Activated CD8-positive, alpha-beta memory T cell treated with anti-CD3 and anti-CD28 coated beads for 4 hours (primary cell): Measurements from ENCODE around the gene QSER1.
"Not testable (repeated sequence)": the region's sequence is repeated elsewhere in the genome, so short reads cannot be mapped to it uniquely, and the experiment has no call there.

Source experiments
- DNase-seq, 2 donors: peaks; one replicate each; pipeline ENCODE4 v3.0.0-alpha.2; 2020; ENCODE audit warnings: low read depth in 2 of 2

QSER1 gene

GRCh38 chr11:32932196-32932595 lies 39.6 kb downstream of the QSER1 start:
- no peak for DNase-seq

DNA sequence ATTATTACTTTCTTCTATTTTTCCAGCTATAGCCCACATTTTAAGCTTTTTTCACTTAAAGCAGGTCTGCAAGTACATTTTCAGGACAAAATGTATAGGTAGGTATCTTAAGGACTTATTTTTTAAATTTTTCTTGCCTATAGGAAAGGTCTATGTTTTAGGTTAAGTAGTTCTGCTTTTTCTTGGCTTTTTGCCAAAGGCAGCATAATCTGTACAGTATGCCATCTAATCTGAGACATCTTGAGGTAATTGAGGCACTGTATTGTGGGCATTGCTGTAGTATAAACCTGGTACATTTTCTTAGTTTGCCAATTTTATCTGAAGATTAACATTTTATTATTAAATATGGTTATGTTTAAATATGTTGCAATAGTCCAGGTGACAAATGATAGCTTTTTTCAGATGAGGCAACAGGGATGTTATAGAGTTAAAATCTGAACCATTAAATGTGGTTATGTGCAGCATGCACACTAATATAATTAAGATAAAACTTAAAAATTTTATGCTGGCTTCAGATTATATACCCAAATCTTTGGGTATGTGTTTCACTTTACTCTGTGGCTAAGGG lies 42.9 kb downstream of the QSER1 start:
- no peak for DNase-seq

DNA sequence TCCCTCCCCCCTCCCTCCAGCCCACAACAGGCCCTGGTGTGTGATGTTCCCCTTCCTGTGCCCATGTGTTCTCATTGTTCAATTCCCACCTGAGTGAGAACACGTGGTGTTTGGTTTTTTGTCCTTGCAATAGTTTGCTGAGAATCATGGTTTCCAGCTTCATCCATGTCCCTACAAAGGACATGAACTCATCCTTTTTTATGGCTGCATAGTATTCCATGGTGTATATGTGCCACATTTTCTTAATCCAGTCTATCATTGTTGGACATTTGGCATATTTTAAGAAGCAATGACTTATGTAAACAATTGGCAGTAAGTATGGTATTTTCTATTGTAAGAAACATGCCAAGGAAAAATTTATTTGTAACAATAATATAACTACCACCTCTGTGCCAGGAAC lies 43.6 kb downstream of the QSER1 start:
- not testable (repeated sequence) for DNase-seq

GRCh38 chr11:32937283-32937682 lies 44.7 kb downstream of the QSER1 start:
- not testable (repeated sequence) for DNase-seq

DNA sequence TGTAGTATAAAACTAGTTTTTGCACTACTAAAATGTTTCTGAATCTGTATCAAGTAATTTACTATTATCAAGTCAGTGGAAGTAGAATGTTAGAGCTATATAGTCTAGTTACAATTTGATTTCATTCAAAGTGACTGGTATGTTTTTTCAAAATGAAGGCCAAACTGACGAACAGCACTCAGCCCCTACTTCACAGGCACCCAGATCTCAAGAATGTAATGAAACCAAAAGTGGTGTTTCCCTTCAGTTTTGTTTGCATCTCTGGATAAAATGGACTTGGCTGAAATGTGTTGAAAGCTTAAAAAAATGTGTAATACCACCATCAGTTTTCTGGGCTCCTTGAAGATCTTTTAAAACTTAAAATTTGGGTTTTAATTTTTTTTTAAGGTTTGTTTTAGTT lies 46.4 kb downstream of the QSER1 start:
- DNase-seq: no peak

GRCh38 chr11:32939866-32940265 lies 47.3 kb downstream of the QSER1 start:
- DNase-seq: no peak

GRCh38 chr11:32940865-32941264 lies 48.3 kb downstream of the QSER1 start:
- DNase-seq: no peak

GRCh38 chr11:32947978-32948377 lies 55.4 kb downstream of the QSER1 start:
- DNase-seq: no peak

DNA sequence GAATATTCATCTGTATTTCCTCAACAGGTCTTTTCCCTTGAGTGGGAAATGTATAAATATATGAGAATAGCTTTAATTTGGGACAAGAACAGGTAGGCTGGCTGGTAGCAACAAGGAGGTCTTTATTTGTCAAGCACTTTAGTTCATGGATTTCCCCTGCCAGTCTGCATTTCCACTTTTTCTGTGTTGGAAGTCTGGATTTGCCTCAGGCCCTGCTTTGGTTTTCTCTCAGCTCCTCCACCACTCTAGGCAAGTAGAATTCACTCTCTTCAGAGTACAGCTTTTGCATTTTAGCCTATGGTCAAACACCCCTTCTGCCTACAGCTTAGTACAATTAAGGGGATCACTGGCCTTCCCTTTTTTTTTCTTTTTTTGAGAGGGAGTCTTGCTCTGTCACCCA lies 57.1 kb downstream of the QSER1 start:
- no peak for DNase-seq

DNA sequence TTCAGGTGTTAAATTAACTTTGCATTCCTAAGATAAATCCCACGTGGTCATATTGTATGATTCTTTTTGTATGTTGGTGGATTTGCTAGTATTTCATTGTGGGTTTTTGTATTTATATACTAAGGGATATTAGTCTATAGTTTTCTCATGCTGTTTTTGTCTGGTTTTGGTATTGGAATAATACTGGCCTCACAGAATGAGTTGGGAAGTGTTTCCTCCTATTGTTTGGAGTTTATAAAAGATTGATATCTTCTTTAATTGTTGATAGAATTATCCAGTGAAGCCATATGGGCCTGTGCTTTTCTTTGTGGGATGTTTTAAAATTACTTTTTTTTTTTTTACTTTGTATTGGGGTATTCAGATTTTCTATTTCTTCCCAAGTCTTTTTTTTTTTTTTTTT lies 59.8 kb downstream of the QSER1 start:
- no peak for DNase-seq

GRCh38 chr11:32953700-32954099 lies 61.1 kb downstream of the QSER1 start:
- DNase-seq: no peak

GRCh38 chr11:32960553-32961164 lies 68.0 kb downstream of the QSER1 start:
- DNase-seq: no peak

GRCh38 chr11:32962016-32962415 lies 69.4 kb downstream of the QSER1 start:
- DNase-seq: no peak

GRCh38 chr11:32963721-32964120 lies 71.1 kb downstream of the QSER1 start:
- DNase-seq: no peak

- DNase-seq: no peak
Measured at GRCh38 chr11:32968541-32968940, 75.9 kb downstream of the QSER1 start.

- not testable (repeated sequence) for DNase-seq
Measured at GRCh38 chr11:32972233-32972632, 79.6 kb downstream of the QSER1 start.

DNA sequence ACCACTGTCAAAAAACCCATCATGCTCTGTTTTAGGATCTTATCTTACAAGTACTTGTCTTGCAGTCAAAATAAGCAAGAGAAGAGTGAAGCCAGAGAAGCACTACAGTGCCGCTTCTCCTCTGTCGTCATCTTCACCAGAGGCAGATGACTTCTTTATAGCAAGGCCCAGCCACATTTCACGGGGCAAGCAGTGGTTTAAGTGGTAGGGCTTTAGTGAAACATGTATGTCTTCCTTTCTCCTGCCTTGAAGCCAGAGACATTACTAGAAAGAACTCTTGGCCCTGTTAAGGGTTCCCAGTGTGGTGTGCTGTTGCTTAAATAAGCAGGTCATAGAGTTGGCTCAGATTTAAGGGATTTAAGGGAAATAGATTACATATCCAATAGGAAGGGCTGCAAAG lies 80.2 kb downstream of the QSER1 start:
- no peak for DNase-seq

GRCh38 chr11:32982626-32983025 lies 90.0 kb downstream of the QSER1 start:
- DNase-seq: no peak

DNA sequence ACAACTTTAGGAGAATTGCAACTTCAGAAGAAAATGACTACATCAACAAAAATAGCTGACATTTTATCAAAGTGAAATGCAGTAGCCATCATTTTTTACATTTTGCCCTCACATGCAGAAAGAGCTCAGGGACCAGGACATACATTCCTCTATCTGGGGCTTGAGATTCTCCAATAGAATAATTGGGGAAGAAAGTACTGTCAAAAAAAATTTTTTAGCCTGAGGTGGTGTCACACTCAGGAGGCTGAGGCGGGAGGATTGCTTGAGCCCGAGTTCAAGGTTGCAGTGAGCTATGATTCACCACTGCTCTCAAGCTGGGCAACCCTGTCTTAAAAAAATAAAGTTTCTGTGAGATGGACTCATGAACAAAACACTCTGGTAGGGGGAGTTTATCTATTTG lies 90.9 kb downstream of the QSER1 start:
- DNase-seq: no peak

GRCh38 chr11:32985600-32985999 lies 93.0 kb downstream of the QSER1 start:
- no peak for DNase-seq

DNA sequence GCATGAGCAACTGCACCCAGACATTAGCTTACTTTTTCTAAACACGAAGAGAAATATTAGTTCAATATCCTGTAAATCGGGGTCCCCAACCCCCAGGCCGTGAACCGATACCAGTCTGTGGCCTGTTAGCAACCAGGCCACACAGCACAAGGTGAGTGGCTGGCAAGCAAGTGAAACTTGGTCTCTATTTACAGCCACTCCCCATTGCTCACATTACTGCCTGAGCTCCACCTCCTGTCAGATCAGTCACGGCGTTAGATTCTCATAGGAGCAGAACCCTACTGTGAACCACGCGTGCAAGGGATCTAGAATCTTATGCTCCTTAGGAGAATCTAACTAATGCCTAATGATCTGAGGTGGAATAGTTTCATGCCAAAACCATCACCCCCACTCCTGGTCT lies 95.2 kb downstream of the QSER1 start:
- no peak for DNase-seq

- no peak for DNase-seq
Measured at GRCh38 chr11:32990481-32990880, 97.9 kb downstream of the QSER1 start.

DNA sequence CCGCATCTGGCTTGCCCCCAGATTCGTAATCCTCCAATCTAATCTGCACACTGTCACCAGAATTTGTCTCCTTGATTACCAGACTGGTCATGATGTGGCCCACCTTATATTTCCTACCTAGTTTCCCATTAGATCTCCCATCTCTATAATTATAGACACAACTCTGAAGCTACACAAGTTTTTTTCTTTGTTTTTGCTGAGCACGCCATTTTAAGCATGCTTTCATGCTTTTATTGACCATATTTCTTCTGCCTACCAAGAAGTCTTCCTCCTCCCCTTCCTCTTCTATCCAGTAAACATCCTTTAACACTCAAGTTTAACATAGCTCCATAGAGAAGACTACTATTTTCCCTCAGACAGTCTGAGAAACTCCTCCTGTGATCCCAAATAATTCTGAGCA lies 98.8 kb downstream of the QSER1 start:
- DNase-seq: no peak

GRCh38 chr11:32991898-32992297 lies 99.3 kb downstream of the QSER1 start:
- DNase-seq: no peak
